GM19099 (cell line): ENCODE results near the gene LITAFD.

Source experiments
- POLR2A ChIP-seq: IDR thresholded peaks from 3 replicates; pipeline ENCODE4 v1.6.1; 2011; ENCODE audit warnings: low read depth; ENCODE audit not compliant: insufficient read length; ENCODE audit errors: extremely low read depth

The LITAFD gene

GRCh38 chr16:8882725-8883377, 700 bp downstream of the LITAFD start:
- no peak for TF ChIP-seq POLR2A

DNA sequence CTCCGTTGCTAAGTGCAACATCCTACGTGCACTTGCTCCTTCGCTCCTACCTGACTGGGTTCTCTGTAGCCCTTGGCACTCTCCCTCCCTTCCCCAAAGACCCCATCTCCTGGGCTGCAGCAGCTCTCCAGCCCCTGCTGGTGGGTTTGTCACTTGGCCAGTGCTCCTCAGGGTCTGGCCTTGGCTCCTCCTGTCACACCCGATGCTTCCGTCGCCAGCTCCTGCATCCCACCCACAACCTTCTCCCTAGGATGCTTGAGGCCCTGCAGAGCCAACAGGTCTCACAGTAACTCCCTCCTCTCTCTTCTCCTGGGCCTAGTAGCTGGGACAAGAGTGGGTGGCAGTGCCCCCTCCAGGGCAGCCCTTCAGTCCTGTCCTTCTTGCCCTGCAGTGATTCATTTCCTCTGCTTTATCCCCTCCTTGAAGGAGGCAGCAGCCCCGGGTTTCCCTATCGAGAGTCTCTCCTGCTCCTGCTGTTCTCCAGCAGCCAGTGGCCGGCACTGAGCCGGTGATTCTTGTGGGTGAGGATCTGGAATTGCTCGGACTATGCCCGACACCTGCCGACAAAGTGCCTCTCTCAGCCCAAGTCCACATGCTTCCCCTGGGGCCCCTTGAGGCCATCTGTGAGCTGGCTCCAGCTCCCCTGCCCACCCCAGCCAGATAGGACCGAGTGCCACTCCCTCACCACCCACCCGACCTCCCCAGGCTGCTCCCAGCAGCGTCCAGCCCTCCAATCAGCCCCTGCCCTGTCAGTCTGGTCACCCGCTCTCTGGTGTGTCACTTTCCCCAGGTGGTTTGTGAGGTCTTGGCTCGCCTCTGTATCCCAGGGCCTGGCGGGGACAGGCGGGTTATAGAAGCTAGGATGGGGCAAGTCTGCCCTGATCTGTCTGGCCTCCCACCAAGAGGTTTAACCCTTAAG, 3.8 kb downstream of the LITAFD start:
- no peak for TF ChIP-seq POLR2A

- TF ChIP-seq POLR2A, result no peak
Observed at GRCh38 chr16:8886593-8887430, 4.7 kb downstream of the LITAFD start.

- no peak for TF ChIP-seq POLR2A
Observed at GRCh38 chr16:8887431-8887765, 5.2 kb downstream of the LITAFD start.

- TF ChIP-seq POLR2A, result no peak
Observed at GRCh38 chr16:8887952-8888560, 5.9 kb downstream of the LITAFD start.

DNA sequence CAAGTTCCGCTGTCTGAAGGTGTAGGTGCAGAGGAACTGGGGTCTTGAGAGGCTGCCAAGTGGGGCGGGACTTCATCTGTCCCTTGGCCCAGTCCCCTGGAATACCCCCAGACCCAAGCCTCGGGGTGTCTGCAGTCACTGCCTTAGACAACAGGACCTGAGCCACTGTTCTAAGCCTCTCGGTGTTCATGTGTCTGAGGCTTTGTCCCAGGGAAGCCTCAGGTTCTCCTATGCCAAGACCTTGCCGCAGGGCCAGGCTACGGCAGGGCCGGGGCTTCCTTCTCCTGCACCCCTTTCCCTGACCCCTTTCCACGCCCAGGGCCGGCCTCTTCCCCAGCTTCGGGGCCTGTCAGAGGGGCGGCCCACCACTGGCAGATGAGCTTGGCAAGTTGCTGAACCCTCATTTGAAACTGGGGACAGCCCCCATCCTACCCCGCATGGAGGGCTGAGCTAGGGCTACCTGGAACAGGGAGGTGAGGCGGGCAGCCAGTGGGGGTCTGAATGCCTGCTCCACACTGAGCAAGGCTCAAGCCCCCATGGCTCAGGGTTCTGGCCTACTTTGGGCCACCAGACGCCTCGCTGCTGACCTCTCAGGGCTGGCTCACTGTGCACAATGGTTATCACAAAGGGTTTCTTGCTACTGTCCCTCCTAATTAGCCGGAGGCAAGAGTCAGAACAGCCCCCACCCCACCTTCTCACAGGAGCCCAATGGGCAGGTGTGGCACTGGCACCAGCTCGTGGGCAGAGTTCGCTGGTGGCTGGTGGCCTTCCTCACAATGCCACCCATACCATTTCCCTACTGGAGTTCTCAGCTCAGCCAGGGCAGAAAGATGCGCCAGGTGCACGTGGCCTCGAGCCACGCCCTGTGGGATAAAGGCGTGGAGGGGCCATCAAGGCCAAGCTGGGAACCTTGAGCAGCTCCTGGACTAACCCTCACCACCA, 7.1 kb downstream of the LITAFD start:
- TF ChIP-seq POLR2A, result no peak

GRCh38 chr16:8889893-8890548, 7.9 kb downstream of the LITAFD start:
- TF ChIP-seq POLR2A, result no peak

GRCh38 chr16:8890549-8890921, 8.4 kb downstream of the LITAFD start:
- TF ChIP-seq POLR2A, result no peak

GRCh38 chr16:8892101-8892575, 10.0 kb downstream of the LITAFD start:
- TF ChIP-seq POLR2A, result no peak

DNA sequence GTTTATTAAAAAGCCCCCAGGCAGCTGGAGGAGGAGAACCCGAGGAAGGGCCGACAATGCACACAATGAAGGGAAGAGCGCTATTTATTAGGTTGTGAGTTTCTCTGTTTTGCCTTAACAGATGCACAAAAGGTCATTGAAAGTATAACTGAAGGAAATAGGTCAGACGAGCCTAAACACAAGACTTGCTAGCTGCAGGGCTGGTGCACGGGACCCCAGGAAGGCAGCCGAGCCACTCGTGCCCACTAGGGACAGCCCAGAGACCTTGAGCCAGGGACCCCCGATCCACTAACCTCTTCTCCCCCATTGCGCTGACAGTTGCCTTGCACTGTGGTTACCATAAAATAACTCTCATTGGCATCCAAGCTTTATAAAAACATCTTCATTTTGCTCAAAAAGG, 11.3 kb downstream of the LITAFD start:
- TF ChIP-seq POLR2A, result no peak

- TF ChIP-seq POLR2A, result no peak
Observed at GRCh38 chr16:8893976-8894690, 12.0 kb downstream of the LITAFD start.

DNA sequence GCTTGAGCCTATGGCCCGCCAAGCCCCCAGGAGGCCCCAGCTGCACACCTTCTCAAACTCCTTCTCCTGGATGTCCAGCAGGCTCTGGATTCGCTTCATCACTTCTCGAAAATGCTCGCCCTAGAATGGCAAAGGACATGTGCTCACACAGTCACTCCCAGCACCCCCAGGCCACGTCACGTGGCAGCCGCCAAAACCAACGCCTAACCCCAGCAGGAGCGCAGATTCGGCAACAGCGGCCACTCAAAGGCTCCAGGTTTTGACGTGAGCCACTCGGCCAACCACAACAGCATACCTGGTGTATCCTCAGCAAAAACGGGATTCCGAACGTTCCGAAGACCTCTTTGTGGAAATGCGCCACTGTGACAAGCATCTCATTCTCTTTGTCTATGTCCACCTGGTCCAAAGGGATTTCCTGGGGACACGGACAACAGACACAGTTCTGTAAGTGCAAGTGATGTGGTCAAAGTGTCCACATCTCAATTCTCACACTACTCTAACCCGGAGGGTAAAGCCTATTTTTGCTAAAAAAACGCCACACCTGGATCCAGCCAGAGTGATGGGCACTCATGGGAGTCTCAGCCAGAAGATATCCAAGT, 12.7 kb downstream of the LITAFD start:
- TF ChIP-seq POLR2A, result no peak
